ENCODE measurements around the gene DDAH1. TPM values are rescaled to one million over a fixed set of nuclear protein-coding genes. Genes with fewer than 3 reads are reported as not detected.

The DDAH1 gene
- polyA plus RNA-seq, 5 donors = 74.1 to 103 (median 94.3) TPM

GRCh38 chr1:85276978-85277639, 187.8 kb downstream of the DDAH1 start:
- DNase-seq = no peak

DNA sequence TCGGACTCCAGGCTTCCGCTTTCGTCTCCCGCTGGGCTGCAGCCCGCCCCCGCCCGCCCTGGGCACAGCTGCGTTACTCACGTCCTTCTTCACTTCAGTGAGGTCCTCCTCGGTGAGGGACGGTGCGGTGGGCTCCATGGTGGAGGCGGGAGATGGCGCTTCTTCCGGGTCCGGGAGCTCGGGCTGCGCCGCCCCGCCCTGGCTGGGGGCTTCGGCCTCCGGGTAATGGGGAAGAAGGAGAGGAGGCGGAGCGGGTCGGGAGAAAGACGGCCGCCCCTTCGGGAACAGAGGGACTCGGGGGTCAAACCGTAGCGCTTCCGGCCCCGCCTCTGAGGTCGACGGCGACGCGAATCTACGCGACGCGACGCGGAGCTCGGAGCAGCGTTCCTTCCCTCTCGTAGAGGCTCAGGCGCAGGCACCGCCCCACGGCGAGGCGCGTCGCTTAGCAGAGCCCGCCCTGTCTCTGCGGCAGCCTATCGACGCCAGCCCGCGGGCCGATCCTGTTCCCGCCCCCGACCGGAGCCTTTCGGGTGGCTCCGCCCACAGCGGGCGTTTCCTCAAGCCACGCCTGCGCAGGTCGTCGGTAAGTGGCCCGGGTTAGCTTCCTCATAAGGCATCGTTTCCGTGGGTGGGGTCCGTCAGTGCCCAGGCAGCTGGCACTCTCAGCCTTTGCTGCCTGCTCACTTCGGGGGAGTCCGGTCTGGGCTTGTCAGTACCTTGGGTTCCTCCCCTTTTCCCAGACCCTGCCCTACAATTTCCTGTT, 188.6 kb downstream of the DDAH1 start, which contains the start of gene BCL10:
Gene BCL10, minus strand, starts transcription at position 418 of the 763 bp plus-strand sequence. Its CDS starts 280 bp downstream, at position 138.
- DNase-seq = peak; percentile 99

DNA sequence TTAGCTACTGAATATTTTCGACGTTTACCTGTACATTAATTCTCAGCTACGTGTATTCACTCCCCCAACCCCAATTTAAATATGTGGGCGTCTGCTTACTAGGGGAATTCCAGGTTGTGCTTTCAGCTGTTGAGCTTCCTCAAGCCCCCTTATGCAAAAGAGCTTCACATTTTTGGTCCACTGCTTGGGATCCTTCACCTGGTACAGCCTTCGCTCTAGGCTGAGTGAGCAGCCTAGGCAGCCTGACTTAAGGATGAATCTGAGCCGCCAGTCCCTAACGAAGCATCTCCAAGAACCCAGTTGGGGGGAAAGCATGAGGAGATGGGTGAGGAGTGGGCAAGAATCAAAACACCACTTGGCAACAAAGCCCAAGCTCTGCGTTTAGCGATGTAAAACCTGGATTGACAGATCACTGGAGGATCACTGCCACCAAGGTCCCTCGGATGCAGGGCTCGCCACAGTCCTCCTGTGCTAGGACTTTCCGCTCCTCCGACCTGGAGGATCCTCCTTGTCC, 189.2 kb downstream of the DDAH1 start:
- no peak for DNase-seq

DNA sequence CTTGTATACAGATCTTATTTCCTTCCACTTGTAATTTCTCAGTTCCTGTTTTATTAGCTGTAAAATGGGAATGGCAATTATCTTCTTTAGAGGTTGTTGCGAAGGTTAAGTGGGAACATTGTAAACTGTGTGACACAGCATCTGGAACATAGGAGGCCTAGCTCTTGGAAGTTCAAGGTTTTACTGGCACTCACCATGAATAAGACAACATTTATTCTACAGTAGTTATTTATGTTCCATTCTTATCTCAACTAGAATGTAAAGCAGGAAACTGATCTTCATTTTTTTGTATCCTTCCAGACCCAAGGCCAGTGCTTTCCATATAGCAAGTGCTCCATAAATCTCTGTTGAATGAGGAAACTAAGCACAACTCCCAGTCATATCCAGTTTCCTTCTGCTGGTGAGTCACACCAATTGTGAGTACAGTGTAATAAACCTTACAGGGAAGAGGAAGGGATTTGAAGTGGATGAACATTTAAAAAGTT, 189.9 kb downstream of the DDAH1 start:
- no peak for DNase-seq

- DNase-seq = no peak
These were observed 191.6 kb downstream of the DDAH1 start for GRCh38 chr1:85273397-85273796.

- DNase-seq = no peak
These were observed 196.0 kb downstream of the DDAH1 start for GRCh38 chr1:85268801-85269585.

Other genes with a start within 250 kb of the DDAH1 start
- 10 to 100 TPM; 46.5 to 70.6 (median 53.2) TPM for gene C1orf52, start 205.5 kb downstream of the DDAH1 start, polyA plus RNA-seq (ENCODE audit: insufficient read depth in 1 of 5, insufficient read length in 5 of 5, low replicate concordance in 1 of 5)
- gene BCL10, start 188.5 kb downstream of the DDAH1 start, polyA plus RNA-seq (ENCODE audit: insufficient read depth in 1 of 5, insufficient read length in 5 of 5, low replicate concordance in 1 of 5) = 10 to 100 TPM; 24.7 to 34.9 (median 28.4) TPM
- gene CCN1, start 115.6 kb upstream of the DDAH1 start, polyA plus RNA-seq (ENCODE audit: insufficient read depth in 1 of 5, insufficient read length in 5 of 5, low replicate concordance in 1 of 5) = 100 to 1,000 TPM in 3 of 5 donors, 10 to 100 TPM in 2; 33.7 to 136 (median 111) TPM
- gene ZNHIT6, start 243.3 kb upstream of the DDAH1 start, polyA plus RNA-seq (ENCODE audit: insufficient read depth in 1 of 5, insufficient read length in 5 of 5, low replicate concordance in 1 of 5) = 10 to 100 TPM; 24.4 to 33.1 (median 30.2) TPM

Data from right lung (tissue), 5 donors.